AG04450 (cell line): ENCODE measurements around the gene PHLDA3. TPM values are rescaled to one million over a fixed set of nuclear protein-coding genes. Genes with fewer than 3 reads are reported as not detected.

Experiments
- CTCF ChIA-PET: fragments of 300-600, 350-600 bp; formaldehyde crosslinking; extraction: SDS; loops from one replicate; lab custom pipeline; 2022; ENCODE audit warnings: antibody characterized with exemption, inconsistent platforms; lab: Charles Lee
- POLR2A ChIA-PET: fragments of 350-600 bp; formaldehyde crosslinking; extraction: SDS; loops from one replicate; lab custom pipeline; 2021; ENCODE audit warnings: antibody characterized with exemption, inconsistent platforms; lab: Yijun Ruan, JAX
- DNase-seq: peaks from one replicate; pipeline ENCODE4 v3.0.0-alpha.2; 2011; ENCODE audit warnings: low read depth, low spot score
- H3K27ac ChIP-seq: one replicate; pipeline ENCODE4 v1.5.1; 2012; ENCODE audit warnings: low read depth, low read length, control low read depth
- H3K27me3 ChIP-seq: one replicate; pipeline ENCODE4 v1.6.0; 2012; ENCODE audit warnings: low read length; ENCODE audit not compliant: control insufficient read depth, insufficient read depth
- H3K4me3 ChIP-seq: 2 replicates; pipeline ENCODE4 v1.5.1; 2011; ENCODE audit warnings: mild to moderate bottlenecking, low read depth, low read length, control low read depth
- H3K9me3 ChIP-seq: 2 replicates; pipeline ENCODE4 v1.5.1; 2012; ENCODE audit warnings: low read length; ENCODE audit not compliant: control insufficient read depth, insufficient read depth
- polyA plus RNA-seq: library from polyadenylated mRNA; depleted of rRNA; stranded (reverse); fragments of >200 nt; gene quantifications from 2 replicates; pipeline ENCODE4 v1.2.3, GENCODE V29; 2011
- TF ChIP-seq, protein P1 (sequence below): IDR thresholded peaks from 2 replicates; pipeline ENCODE4 v1.5.1; 2011; ENCODE audit warnings: low read depth, low read length, control low read depth, inconsistent platforms

PHLDA3 gene
- polyA plus RNA-seq, 1 experiment, result 58.9 TPM

DNA sequence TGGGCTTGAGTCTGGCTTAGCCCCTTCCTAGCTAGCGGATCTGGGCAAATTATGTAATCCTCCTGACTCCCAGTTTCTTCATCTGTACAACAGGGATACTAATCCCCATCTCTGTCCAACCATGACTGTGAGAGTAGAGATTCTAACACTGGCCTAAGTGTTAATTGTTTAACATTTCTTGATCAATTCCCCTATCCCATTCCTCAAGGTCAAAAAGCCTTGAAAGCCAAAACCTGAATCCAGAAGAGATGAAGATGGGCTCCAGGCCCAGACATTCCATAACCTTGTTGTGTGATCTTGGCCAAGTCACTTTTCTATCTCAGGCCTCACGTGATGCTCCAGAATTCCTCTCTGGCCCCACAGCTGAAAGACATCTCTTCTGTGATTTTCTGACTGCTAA is 18.8 kb upstream of the PHLDA3 start:
- H3K4me3 ChIP-seq, result no peak overlapping the region
- peak overlapping the region; percentile 21 for H3K27ac ChIP-seq
- DNase-seq, result no peak
- CTCF ChIA-PET, result interaction anchor here (0.7 to 13.3 kb wide), 3 partner anchors 16 to 39 kb away, joined by 4 to 307 read pairs (median 10); no protein-coding TSS in a partner anchor
- H3K27me3 ChIP-seq, result no peaks in the 10 kb centered on the region
- H3K9me3 ChIP-seq, result no peaks in the 10 kb centered on the region
- TF ChIP-seq, protein P1, sequence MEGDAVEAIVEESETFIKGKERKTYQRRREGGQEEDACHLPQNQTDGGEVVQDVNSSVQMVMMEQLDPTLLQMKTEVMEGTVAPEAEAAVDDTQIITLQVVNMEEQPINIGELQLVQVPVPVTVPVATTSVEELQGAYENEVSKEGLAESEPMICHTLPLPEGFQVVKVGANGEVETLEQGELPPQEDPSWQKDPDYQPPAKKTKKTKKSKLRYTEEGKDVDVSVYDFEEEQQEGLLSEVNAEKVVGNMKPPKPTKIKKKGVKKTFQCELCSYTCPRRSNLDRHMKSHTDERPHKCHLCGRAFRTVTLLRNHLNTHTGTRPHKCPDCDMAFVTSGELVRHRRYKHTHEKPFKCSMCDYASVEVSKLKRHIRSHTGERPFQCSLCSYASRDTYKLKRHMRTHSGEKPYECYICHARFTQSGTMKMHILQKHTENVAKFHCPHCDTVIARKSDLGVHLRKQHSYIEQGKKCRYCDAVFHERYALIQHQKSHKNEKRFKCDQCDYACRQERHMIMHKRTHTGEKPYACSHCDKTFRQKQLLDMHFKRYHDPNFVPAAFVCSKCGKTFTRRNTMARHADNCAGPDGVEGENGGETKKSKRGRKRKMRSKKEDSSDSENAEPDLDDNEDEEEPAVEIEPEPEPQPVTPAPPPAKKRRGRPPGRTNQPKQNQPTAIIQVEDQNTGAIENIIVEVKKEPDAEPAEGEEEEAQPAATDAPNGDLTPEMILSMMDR, result no peak
- POLR2A ChIA-PET, result interaction anchor here (1.4 to 7.4 kb wide), 3 partner anchors 11 to 19 kb away, joined by 4 to 66 read pairs (median 9); partner anchors contain the start of gene PHLDA3

DNA sequence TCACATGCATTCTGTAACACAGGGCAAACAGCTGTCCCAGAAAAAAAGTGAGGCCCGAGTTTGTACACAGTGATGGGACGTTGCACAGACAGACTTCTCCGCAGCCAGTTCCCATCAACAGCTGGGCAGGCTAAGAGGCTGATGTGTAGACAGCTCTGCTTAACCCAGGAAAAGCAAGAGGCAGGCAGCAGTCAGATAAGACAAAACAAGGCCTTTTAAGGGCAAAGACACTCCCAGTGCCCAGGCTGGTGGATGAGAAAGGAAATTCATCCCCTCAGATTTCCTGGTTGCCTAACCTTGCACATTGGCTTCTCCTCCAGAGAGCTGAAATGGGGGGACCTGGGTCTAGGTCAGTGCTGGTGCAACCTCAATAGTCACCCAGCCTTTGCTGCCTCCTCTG is 17.2 kb upstream of the PHLDA3 start:
- Histone ChIP-seq H3K27me3 (no peaks in the 10 kb centered on the region), H3K4me3 (no peak overlapping the region), H3K9me3 (no peaks in the 10 kb centered on the region), H3K27ac (peak overlapping the region; percentile 93)
- DNase-seq, result no peak
- CTCF ChIA-PET, result interaction anchor here (0.8 to 13.3 kb wide), 7 partner anchors 10 to 139 kb away, joined by 3 to 307 read pairs (median 5); no protein-coding TSS in a partner anchor
- POLR2A ChIA-PET, result interaction anchor here (0.6 to 7.4 kb wide), 8 partner anchors 9 to 51 kb away, joined by 3 to 66 read pairs (median 4); partner anchors contain the start of genes CSRP1 and PHLDA3
- TF ChIP-seq, protein P1, result no peak

DNA sequence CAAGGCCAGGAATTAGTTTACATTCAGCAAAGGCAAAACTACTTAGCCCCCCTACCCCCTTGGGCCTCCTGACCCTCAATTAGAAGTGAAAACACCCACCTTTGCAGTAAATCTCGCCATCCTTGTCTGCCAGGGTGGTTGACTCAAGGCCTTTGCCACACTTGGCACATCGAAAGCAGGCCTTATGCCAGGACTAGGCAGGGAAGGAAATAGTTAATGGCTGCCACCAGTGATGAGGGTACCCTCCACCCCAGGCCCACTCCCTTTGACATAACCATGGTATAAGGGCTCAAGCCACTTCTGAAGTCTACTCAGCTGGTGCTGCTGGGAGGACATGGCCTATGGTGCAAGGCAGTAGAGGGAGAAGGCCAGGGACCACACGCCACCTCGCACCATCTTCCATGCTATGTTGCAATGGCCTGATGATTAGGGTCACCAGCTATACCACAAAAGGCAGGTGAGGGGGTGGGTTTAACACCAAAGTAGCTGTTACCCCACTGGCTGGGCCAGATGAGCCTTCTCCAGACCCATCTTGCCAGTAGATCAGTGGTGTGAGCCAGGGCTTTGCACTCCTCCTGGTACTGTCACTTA is 16.3 kb upstream of the PHLDA3 start:
- Histone ChIP-seq H3K9me3 (no peaks in the 10 kb centered on the region), H3K4me3 (no peak overlapping the region), H3K27me3 (no peaks in the 10 kb centered on the region), H3K27ac (peak overlapping the region; percentile 93)
- ChIA-PET CTCF (interaction anchor here (0.9 to 13.3 kb wide), 3 partner anchors 17 to 138 kb away, joined by 4 to 307 read pairs (median 5); no protein-coding TSS in a partner anchor), POLR2A (interaction anchor here (0.7 to 7.4 kb wide), 5 partner anchors 10 to 27 kb away, joined by 3 to 66 read pairs (median 10); partner anchors contain the start of genes CSRP1 and PHLDA3)
- DNase-seq, result no peak
- TF ChIP-seq, protein P1, result no peak

DNA sequence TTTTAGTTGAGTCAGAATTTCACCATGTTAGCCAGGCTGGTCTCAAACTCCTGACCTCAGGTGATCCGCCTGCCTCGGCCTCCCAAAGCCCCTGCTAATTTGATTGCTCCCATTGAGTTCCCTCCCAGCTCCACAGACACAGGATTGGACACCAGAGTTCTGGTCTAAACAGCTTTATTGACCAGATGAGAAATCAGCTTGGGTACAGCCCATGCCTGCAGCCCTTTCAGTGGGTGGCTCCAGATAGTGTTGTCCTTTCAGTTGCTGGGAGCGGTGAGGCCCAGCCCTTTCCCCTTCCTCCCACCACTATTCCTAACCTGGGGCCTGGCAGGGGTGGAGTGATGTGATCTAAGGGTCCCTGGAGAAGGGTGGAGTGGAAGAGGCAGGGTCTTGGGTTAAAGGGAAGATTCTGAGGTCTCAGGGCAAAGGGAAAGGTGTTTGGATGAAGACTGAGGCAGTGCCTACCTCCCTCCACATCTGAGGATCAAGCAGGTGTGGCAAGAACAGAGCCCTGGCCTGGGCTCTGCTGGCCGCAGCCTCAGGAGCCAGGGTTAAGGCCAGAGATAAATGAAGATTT is 14.5 kb upstream of the PHLDA3 start:
- no peak for DNase-seq
- ChIA-PET POLR2A (interaction anchor here (0.5 to 4.6 kb wide), 4 partner anchors 7 to 29 kb away, joined by 3 to 36 read pairs (median 12); partner anchors contain the start of gene PHLDA3), CTCF (interaction anchor here (0.7 to 13.3 kb wide), 8 partner anchors 8 to 48 kb away, joined by 3 to 307 read pairs (median 7); no protein-coding TSS in a partner anchor)
- Histone ChIP-seq H3K27me3 (no peaks in the 10 kb centered on the region), H3K4me3 (no peak overlapping the region), H3K9me3 (no peaks in the 10 kb centered on the region), H3K27ac (peak overlapping the region; percentile 31)
- TF ChIP-seq, protein P1, result no peak
